GM19452 (cell line): ENCODE results near the gene TTC34.

Experiments used
- ATAC-seq: cut with Tn5 transposase; IDR thresholded peaks from one replicate; pipeline ENCODE4 v1.9.1; 2021; ENCODE audit not compliant: unreplicated experiment

TTC34 gene

GRCh38 chr1:2594001-2594640 lies 207.4 kb downstream of the TTC34 start:
- no peak for ATAC-seq

- ATAC-seq = no peak
These were observed 208.1 kb downstream of the TTC34 start for GRCh38 chr1:2593251-2593878.

- ATAC-seq = no peak
These were observed 208.8 kb downstream of the TTC34 start for GRCh38 chr1:2592672-2593071.

GRCh38 chr1:2591581-2592261 lies 209.8 kb downstream of the TTC34 start:
- ATAC-seq = no peak

- ATAC-seq = no peak
These were observed 210.3 kb downstream of the TTC34 start for GRCh38 chr1:2591233-2591580.

- ATAC-seq = no peak
These were observed 211.0 kb downstream of the TTC34 start for GRCh38 chr1:2590233-2591141.

GRCh38 chr1:2589431-2590232 lies 211.9 kb downstream of the TTC34 start:
- no peak for ATAC-seq

- no peak for ATAC-seq
These were observed 212.6 kb downstream of the TTC34 start for GRCh38 chr1:2588661-2589430.

- no peak for ATAC-seq
These were observed 213.5 kb downstream of the TTC34 start for GRCh38 chr1:2587860-2588571.

GRCh38 chr1:2587071-2587859 lies 214.2 kb downstream of the TTC34 start:
- ATAC-seq = peak; percentile 3

GRCh38 chr1:2586154-2587070 lies 215.1 kb downstream of the TTC34 start, which contains the start of gene PRXL2B:
Gene PRXL2B, plus strand, starts transcription at chr1:2586777. Its CDS starts 109 bp downstream, at chr1:2586886.
- ATAC-seq = peak; percentile 59
